Measurements from ENCODE around the gene ACTMAP.

DNA sequence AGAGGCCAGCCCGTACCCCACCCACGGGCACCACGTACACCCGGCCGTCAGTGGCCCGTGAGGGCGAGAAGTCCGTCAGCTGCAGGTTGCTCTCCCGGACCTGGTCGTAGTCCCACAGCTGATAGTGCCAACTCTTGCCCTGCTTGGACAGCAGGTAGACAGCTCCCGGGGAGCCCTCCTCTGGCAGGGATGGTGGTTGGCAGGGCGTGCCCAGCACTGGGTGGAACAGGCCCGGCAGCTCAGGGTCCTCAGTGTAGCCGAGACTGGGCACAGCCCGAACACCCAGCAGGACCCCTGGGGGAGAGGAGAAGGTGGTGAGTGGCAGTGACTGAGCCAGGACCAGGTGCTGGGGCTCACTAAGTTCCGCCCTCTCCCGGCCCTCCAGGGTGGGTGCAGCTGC, 7.8 kb downstream of the ACTMAP start:
- TF ChIP-seq EZH2 (IDR thresholded peaks at IDR 0.05; ENCODE audit: insufficient read depth, poor library complexity, severe bottlenecking) (no peak), EZH2phosphoT487 (IDR thresholded peaks at IDR 0.05; ENCODE audit: insufficient read depth, low read depth) (no peak)

Measured in GM23248 (cell line).